Measurements from ENCODE around the gene COMMD1.
"Not testable (repeated sequence)": the region's sequence is repeated elsewhere in the genome, so short reads cannot be mapped to it uniquely, and the experiment has no call there.

The COMMD1 gene

GRCh38 chr2:62143696-62144095 lies 238.2 kb downstream of the COMMD1 start:
- DNase-seq, result no peak

GRCh38 chr2:62144689-62145477 lies 239.4 kb downstream of the COMMD1 start:
- DNase-seq, result no peak

- no peak for DNase-seq
Observed at GRCh38 chr2:62145478-62146100, 240.1 kb downstream of the COMMD1 start.

GRCh38 chr2:62146790-62147189 lies 241.3 kb downstream of the COMMD1 start:
- DNase-seq, result not testable (repeated sequence)

GRCh38 chr2:62147610-62148301 lies 242.3 kb downstream of the COMMD1 start:
- no peak for DNase-seq

GRCh38 chr2:62149708-62150107 lies 244.2 kb downstream of the COMMD1 start:
- no peak for DNase-seq

- DNase-seq, result no peak
Observed at GRCh38 chr2:62150597-62151305, 245.3 kb downstream of the COMMD1 start.

- DNase-seq, result no peak
Observed at GRCh38 chr2:62151306-62151638, 245.8 kb downstream of the COMMD1 start.

GRCh38 chr2:62152000-62152399 lies 246.5 kb downstream of the COMMD1 start:
- no peak for DNase-seq

- DNase-seq, result no peak
Observed at GRCh38 chr2:62156861-62157496, 251.5 kb downstream of the COMMD1 start.

GRCh38 chr2:62158444-62159121 lies 253.1 kb downstream of the COMMD1 start:
- DNase-seq, result no peak

- DNase-seq, result not testable (repeated sequence)
Observed at GRCh38 chr2:62160691-62161090, 255.2 kb downstream of the COMMD1 start.

GRCh38 chr2:62163106-62163831 lies 257.8 kb downstream of the COMMD1 start:
- DNase-seq, result no peak

GRCh38 chr2:62163834-62164233 lies 258.4 kb downstream of the COMMD1 start:
- no peak for DNase-seq

GRCh38 chr2:62175728-62176127 lies 270.3 kb downstream of the COMMD1 start:
- DNase-seq, result no peak

GRCh38 chr2:62176801-62177200 lies 271.3 kb downstream of the COMMD1 start:
- peak; percentile 12 for DNase-seq

GRCh38 chr2:62177392-62178049 lies 272.0 kb downstream of the COMMD1 start:
- no peak for DNase-seq

GRCh38 chr2:62178741-62179271 lies 273.3 kb downstream of the COMMD1 start:
- no peak for DNase-seq

- peak; percentile 71 for DNase-seq
Observed at GRCh38 chr2:62180975-62181374, 275.5 kb downstream of the COMMD1 start.

- DNase-seq, result no peak
Observed at GRCh38 chr2:62181843-62182242, 276.4 kb downstream of the COMMD1 start.

All from GDM1 (cell line).